AG08396 (cell line): ENCODE results near the gene CEBPG.
A peak's percentile ranks its signal among the peaks of the same experiment; 100 is the strongest.

Source experiments
- DNase-seq: peaks from one replicate; pipeline ENCODE4 v3.0.0; 2012; ENCODE audit warnings: low spot score, mixed read lengths

The CEBPG gene

GRCh38 chr19:33382006-33382405, 8.5 kb downstream of the CEBPG start:
- no peak for DNase-seq

- no peak for DNase-seq
These were observed 9.5 kb downstream of the CEBPG start for GRCh38 chr19:33382982-33383381.

GRCh38 chr19:33383720-33384292, 10.3 kb downstream of the CEBPG start:
- no peak for DNase-seq

- no peak for DNase-seq
These were observed 11.5 kb downstream of the CEBPG start for GRCh38 chr19:33384983-33385382.

DNA sequence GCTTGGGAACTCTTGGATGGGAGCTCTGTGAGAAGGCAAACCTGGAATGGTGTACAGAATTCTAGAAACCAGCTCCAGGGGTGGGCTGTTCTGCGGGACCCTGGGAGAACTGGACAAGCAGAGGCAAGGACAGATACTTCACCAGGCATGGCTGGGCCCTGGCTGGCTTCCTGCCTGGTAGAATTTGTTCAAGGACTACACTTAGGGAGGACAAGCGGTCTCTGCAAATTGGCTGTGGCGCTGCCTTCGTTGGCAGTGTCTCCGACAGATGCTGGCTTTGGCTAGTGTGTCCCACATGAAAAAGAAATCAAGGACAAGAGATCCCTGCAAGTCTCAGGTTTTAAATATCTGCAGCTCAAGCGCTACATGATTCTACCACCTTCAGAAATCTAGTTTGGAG, 12.4 kb downstream of the CEBPG start:
- no peak for DNase-seq

DNA sequence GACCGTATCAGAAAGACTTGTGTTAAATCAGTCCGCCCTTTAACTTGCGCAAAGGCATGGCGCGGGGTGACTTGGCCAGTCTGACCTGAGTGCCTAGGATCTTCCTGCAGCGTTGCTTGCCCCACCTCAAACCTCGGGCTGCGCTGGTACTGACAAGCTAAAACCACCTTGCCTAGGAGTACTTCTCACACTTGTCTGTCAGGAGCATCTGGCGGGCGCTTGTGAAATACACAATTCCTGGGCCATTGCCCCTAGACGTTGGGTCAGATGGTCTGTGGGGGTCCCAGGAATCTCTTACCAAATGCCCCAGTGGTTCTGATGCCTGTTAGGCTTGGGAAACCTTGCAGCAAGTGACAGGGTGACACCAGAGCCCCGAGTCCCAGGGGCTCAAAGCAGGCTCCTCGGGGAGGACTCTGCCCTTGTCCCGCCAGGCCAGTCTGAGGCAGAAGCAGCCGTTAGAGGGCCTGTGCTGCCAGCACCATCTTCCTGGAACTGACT, 12.9 kb downstream of the CEBPG start:
- DNase-seq: no peak

- DNase-seq: no peak
These were observed 14.1 kb downstream of the CEBPG start for GRCh38 chr19:33387351-33388230.

GRCh38 chr19:33388231-33388724, 14.8 kb downstream of the CEBPG start:
- no peak for DNase-seq

- no peak for DNase-seq
These were observed 15.4 kb downstream of the CEBPG start for GRCh38 chr19:33388725-33389420.

GRCh38 chr19:33389421-33390100, 16.1 kb downstream of the CEBPG start:
- no peak for DNase-seq

DNA sequence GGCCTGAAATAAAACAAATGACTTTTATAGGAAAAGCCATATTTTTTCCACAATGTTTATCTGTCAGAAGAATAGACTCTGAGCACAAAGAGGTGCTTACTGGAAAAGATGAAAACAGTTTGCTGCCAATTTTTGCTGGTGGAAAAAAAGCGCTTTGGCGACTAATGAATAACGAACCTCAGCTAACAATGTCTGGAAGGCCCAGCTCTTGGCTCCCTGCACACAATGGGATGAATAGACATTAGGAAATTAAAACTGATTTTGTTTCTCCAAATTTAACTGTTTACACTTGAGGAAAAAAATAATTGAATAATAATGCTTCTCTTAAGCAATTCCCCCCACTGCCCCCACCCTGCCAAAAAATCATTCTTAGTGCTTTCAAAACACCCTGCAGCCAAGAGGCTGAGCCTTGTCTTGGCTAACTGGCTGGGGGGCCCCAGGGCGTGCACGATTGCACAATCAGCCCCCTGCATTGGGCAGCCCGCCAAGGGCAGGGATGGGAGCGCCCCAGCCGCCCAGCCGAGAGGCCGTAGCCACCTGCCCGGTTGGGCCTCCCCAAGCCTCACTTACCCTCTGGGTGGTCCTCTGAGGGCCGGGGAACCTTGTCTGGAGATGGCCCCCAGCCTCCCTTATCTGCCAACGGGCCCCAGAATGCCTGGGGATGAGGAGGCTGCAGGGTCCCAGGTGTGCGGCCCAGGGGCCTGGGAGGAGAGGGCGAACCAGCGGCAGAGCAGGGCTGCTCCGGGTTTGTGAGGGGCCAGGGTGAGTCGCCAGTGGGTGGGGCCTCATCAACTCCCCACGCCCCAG, 16.8 kb downstream of the CEBPG start:
- no peak for DNase-seq

GRCh38 chr19:33390908-33391630, 17.6 kb downstream of the CEBPG start:
- no peak for DNase-seq

- DNase-seq: no peak
These were observed 18.2 kb downstream of the CEBPG start for GRCh38 chr19:33391631-33392249.

DNA sequence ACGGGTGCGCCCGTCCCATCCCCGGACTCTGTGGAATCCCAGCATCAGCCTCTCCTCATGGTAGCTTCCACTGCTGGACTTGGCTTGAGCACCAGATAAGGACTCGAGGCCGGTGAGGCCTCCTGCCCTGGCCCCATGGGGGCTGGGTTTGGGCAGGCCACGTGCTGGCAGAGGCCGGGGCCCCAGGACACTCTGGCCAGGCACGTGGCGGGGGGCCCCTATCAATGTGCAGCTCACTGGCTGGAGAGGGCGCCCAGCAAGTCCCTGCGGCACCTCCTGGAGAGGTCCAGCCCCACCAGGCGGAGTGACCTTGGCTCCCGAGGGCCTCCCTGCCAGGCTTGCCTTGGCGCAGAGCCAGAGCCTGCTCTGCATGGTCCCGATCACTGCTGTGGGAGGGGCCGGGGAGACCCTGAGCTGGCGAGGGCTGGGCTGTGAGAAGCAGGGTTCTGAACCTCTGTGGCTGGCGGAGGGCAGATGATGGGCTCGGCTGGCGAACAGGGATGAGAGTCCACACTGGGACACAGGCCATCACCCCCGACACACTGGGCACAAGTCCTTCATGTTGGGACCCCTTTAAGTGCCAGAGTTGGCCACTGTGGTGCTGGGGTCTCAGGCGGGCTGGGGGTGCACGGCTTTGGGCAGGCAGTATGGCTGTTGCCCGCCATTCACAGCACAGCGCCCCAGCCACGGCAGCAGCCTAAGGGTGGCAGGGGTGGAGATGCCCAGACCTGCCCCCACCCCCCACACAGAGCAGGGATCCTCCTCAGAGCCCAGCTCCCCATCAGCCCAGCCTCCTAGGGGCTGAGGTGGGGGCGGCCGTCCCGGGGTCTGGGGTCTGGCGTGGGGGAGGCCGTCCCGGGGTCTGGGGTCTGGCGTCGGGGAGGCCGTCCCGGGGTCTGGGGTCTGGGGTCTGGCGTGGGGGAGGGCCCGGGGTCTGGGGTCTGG, 19.1 kb downstream of the CEBPG start:
- DNase-seq: no peak

- DNase-seq: no peak
These were observed 19.9 kb downstream of the CEBPG start for GRCh38 chr19:33393286-33394005.

- DNase-seq: peak; percentile 94
These were observed 20.7 kb downstream of the CEBPG start for GRCh38 chr19:33394006-33394722.

DNA sequence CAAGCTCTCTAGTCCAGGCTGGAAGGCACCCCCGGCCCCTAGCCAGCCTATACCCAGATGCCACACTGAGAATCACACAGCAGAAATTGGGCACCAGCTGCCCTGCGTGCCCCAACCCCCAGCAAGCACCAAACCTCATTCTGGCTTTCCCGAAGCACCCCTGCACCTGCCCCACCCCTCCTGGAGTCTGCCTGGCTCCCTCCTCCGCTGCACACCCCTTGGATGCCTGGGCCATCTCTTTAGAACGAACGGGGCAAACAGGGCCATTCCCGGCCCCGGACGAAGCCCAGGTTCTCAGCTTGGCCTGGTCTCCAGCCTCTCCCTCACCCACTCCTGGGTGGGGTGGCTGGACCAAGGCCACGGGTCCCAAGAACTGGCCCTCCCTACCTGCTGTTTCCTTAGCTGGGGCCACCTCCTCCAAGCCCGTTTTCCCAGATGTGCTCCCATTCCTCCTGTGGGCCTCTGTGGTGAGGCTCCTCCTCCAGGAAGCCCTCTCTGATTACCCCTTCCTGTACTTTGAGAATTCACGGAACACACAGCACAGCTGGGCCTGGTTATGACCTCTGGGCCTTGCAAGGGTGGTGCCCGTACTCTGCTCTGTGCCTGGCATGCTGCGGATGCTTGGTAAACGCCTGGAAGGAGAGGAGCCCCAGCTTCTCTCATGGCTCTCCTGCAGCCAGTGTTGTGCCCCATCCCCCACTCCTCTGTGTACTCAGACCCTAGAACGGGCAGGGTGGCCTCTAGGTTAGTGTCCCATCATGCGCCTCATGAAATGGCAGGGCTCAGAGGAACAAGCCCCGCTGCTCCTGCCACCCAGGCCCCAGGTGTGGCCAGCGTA, 21.4 kb downstream of the CEBPG start:
- DNase-seq: no peak
